HG02885 (cell line): ENCODE measurements around the gene EFCAB6.
"Not testable (repeated sequence)": the region's sequence is repeated elsewhere in the genome, so short reads cannot be mapped to it uniquely, and the experiment has no call there.

Source experiments
- ATAC-seq: cut with Tn5 transposase; IDR thresholded peaks from one replicate; pipeline ENCODE4 v1.9.1; 2021; ENCODE audit warnings: mild to moderate bottlenecking; ENCODE audit not compliant: unreplicated experiment, poor library complexity

The EFCAB6 gene

GRCh38 chr22:43658823-43659222, 153.3 kb downstream of the EFCAB6 start:
- no peak for ATAC-seq

GRCh38 chr22:43656581-43656980, 155.5 kb downstream of the EFCAB6 start:
- ATAC-seq: not testable (repeated sequence)

GRCh38 chr22:43654271-43654670, 157.8 kb downstream of the EFCAB6 start:
- ATAC-seq: no peak

- no peak for ATAC-seq
Measured at GRCh38 chr22:43652845-43653244, 159.3 kb downstream of the EFCAB6 start.

GRCh38 chr22:43643387-43643786, 168.7 kb downstream of the EFCAB6 start:
- ATAC-seq: no peak

- no peak for ATAC-seq
Measured at GRCh38 chr22:43642319-43643206, 169.5 kb downstream of the EFCAB6 start.

GRCh38 chr22:43639228-43639948, 172.7 kb downstream of the EFCAB6 start:
- no peak for ATAC-seq

GRCh38 chr22:43637275-43638260, 174.5 kb downstream of the EFCAB6 start:
- no peak for ATAC-seq

GRCh38 chr22:43636086-43636485, 176.0 kb downstream of the EFCAB6 start:
- no peak for ATAC-seq

GRCh38 chr22:43635101-43635500, 177.0 kb downstream of the EFCAB6 start:
- no peak for ATAC-seq

GRCh38 chr22:43634316-43634715, 177.8 kb downstream of the EFCAB6 start:
- ATAC-seq: no peak

- ATAC-seq: no peak
Measured at GRCh38 chr22:43633631-43634285, 178.3 kb downstream of the EFCAB6 start.

GRCh38 chr22:43631846-43632245, 180.3 kb downstream of the EFCAB6 start:
- no peak for ATAC-seq

- no peak for ATAC-seq
Measured at GRCh38 chr22:43631201-43631600, 180.9 kb downstream of the EFCAB6 start.

GRCh38 chr22:43630451-43630850, 181.7 kb downstream of the EFCAB6 start:
- no peak for ATAC-seq

- no peak for ATAC-seq
Measured at GRCh38 chr22:43628250-43628649, 183.9 kb downstream of the EFCAB6 start.

GRCh38 chr22:43627485-43628213, 184.5 kb downstream of the EFCAB6 start:
- ATAC-seq: no peak

- no peak for ATAC-seq
Measured at GRCh38 chr22:43625242-43625641, 186.9 kb downstream of the EFCAB6 start.
